Measurements from ENCODE around the gene SORD.

The SORD gene

GRCh38 chr15:45083223-45083622 is 60.2 kb downstream of the SORD start:
- DNase-seq (ENCODE audit: low spot score), result no peak
- no peak overlapping the region for H3K27ac ChIP-seq
- no peak overlapping the region for H3K4me3 ChIP-seq
- TF ChIP-seq CTCF (IDR thresholded peaks at IDR 0.05), result no peak

- TF ChIP-seq CTCF (IDR thresholded peaks at IDR 0.05), result no peak
- DNase-seq (ENCODE audit: low spot score), result no peak
- no peak overlapping the region for H3K4me3 ChIP-seq
- no peak overlapping the region for H3K27ac ChIP-seq
Observed at GRCh38 chr15:45084163-45084562, 61.2 kb downstream of the SORD start.

- Histone ChIP-seq H3K27ac (no peak overlapping the region), H3K4me3 (no peak overlapping the region)
- no peak for DNase-seq (ENCODE audit: low spot score)
- no peak for TF ChIP-seq CTCF (IDR thresholded peaks at IDR 0.05)
Observed at GRCh38 chr15:45087513-45087912, 64.5 kb downstream of the SORD start.

- DNase-seq (ENCODE audit: low spot score), result no peak
- Histone ChIP-seq H3K4me3 (no peak overlapping the region), H3K27ac (no peak overlapping the region)
- TF ChIP-seq CTCF (IDR thresholded peaks at IDR 0.05), result no peak
Observed at GRCh38 chr15:45088801-45089711, 66.1 kb downstream of the SORD start.

GRCh38 chr15:45089712-45090373 is 66.8 kb downstream of the SORD start:
- no peak for DNase-seq (ENCODE audit: low spot score)
- Histone ChIP-seq H3K4me3 (no peak overlapping the region), H3K27ac (no peak overlapping the region)
- no peak for TF ChIP-seq CTCF (IDR thresholded peaks at IDR 0.05)

- no peak overlapping the region for H3K27ac ChIP-seq
- no peak overlapping the region for H3K4me3 ChIP-seq
- no peak for DNase-seq (ENCODE audit: low spot score)
- no peak for TF ChIP-seq CTCF (IDR thresholded peaks at IDR 0.05)
Observed at GRCh38 chr15:45091161-45091560, 68.2 kb downstream of the SORD start.

All from coronary artery (tissue), 2 donors.